ENCODE data around the gene ACAN. TPM values are rescaled to one million over a fixed set of nuclear protein-coding genes. Genes with fewer than 3 reads are reported as not detected.

Gene ACAN
- polyA plus RNA-seq, 1 of the 3 experiments (the other 2 are of a cell fraction) = not detected

DNA sequence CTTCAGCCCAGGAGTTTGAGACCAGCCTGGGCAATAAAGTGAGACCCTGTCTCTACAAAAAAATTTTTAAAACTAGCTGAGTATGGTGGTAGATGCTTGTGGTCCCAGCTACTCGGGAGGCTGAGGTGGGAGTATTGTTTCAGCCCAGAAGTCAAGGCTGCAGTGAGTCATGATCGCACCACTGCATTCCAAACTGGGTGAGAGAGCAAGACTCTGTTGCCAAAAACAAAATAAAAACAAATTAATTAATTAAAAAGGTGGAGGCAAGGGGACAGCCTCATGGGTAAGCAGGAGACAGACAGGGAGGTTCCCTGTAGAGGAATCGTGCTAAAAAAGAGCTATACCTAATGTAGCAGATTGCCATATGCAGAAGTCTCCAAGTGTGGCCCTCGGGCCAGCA lies 79.5 kb downstream of the ACAN start:
- no peak for DNase-seq
- no peaks in the 10 kb centered on the region for H3K27me3 ChIP-seq (ENCODE audit: insufficient read depth)
- no peak overlapping the region for H3K4me2 ChIP-seq
- H4K20me1 ChIP-seq (ENCODE audit: insufficient read depth) = no peaks in the 10 kb centered on the region
- ChIA-PET CTCF (interaction anchor here (1.8 kb wide), 1 partner anchor 22 kb away, joined by 7 read pairs; no protein-coding TSS in a partner anchor), POLR2A (no interaction called here)
- H3K79me2 ChIP-seq (ENCODE audit: insufficient read depth) = no peaks in the 10 kb centered on the region
- H2AFZ ChIP-seq (ENCODE audit: low read depth) = no peak overlapping the region
- TF ChIP-seq TAF1 (IDR thresholded peaks at IDR 0.05; ENCODE audit: borderline replicate concordance, low read depth, low read length) = no peak
- no peak for TF ChIP-seq EP300 (IDR thresholded peaks at IDR 0.05; ENCODE audit: borderline replicate concordance in 1 of 2, low read depth in 1 of 2, low read length in 1 of 2)
- H3K9ac ChIP-seq = no peak overlapping the region
- no peak overlapping the region for H3K27ac ChIP-seq (ENCODE audit: low read depth in 2 of 2, low read length in 1 of 2)
- H3K9me2 ChIP-seq = no peaks in the 10 kb centered on the region
- H3K4me1 ChIP-seq (ENCODE audit: control insufficient read depth in 1 of 2, insufficient read depth in 2 of 2, low read depth in 1 of 2, low read length in 1 of 2) = no peaks in the 10 kb centered on the region
- no peaks in the 10 kb centered on the region for H3K36me3 ChIP-seq (replicated peaks in 1 of 2; ENCODE audit: control insufficient read depth in 1 of 2, insufficient read depth in 2 of 2, low read length in 1 of 2)
- 69% methylated on average over 4 of the region's 4 CpGs for WGBS (ENCODE audit: low lambda C conversion rate)
- no peak overlapping the region for H3K4me3 ChIP-seq (ENCODE audit: low read depth in 2 of 2, low read length in 1 of 2)
- H3F3A ChIP-seq (replicated peaks; ENCODE audit: insufficient read depth) = no peaks in the 10 kb centered on the region
- H3K9me3 ChIP-seq = no peaks in the 10 kb centered on the region

DNA sequence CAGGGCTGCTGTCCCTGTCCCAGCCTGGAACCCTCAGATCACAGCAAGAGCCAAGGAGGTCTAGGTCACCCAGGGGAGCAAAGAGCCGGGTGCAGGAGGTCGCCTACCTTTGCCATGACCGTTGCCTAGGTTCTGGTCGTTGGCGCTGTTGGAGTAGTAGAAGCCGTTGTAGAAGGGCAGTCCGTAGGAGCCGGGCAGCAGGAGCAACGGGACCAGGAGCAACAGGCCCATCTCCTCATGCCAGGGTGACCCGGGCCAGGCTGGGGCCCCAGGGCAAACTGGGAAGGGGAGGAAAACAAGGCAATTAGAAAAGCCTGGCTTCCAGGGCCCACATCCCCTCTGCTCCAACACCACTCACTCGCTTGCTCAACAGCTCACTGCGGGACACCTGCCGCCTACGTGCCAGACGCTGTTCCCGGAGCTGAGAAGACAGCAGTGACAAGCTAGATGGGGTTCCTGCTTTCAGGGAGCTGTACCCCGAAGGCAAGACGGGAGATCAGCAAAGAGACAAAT lies 83.9 kb downstream of the ACAN start:
- H3K9me3 ChIP-seq = no peaks in the 10 kb centered on the region
- TF ChIP-seq POLR2AphosphoS5 (IDR thresholded peaks at IDR 0.05; ENCODE audit: low read depth, low read length) (no peak), SIN3A (IDR thresholded peaks at IDR 0.05; ENCODE audit: borderline replicate concordance, low read depth, low read length) (no peak), RXRA (IDR thresholded peaks at IDR 0.05; ENCODE audit: borderline replicate concordance, low read depth) (no peak), NFIC (IDR thresholded peaks at IDR 0.05; ENCODE audit: borderline replicate concordance) (no peak), RCOR1 (IDR thresholded peaks at IDR 0.05; ENCODE audit: low read length) (no peak), SMC3 (IDR thresholded peaks at IDR 0.05; ENCODE audit: low read depth, low read length) (no peak), NRF1 (IDR thresholded peaks at IDR 0.05; ENCODE audit: low read depth, low read length) (no peak), CHD2 (IDR thresholded peaks at IDR 0.05; ENCODE audit: low read length, partially characterized antibody) (no peak), TCF12 (IDR thresholded peaks at IDR 0.05) (no peak), MEF2A (IDR thresholded peaks at IDR 0.05; ENCODE audit: borderline replicate concordance, low read depth) (no peak), YY1 (IDR thresholded peaks at IDR 0.05; ENCODE audit: low read depth) (no peak), RFX5 (IDR thresholded peaks at IDR 0.05; ENCODE audit: low read length) (no peak), FOXM1 (IDR thresholded peaks at IDR 0.05; ENCODE audit: low read depth) (no peak)
- TF ChIP-seq, protein P1, sequence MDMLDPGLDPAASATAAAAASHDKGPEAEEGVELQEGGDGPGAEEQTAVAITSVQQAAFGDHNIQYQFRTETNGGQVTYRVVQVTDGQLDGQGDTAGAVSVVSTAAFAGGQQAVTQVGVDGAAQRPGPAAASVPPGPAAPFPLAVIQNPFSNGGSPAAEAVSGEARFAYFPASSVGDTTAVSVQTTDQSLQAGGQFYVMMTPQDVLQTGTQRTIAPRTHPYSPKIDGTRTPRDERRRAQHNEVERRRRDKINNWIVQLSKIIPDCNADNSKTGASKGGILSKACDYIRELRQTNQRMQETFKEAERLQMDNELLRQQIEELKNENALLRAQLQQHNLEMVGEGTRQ (IDR thresholded peaks at IDR 0.05; ENCODE audit: borderline replicate concordance, low read depth, low read length) = no peak
- TF ChIP-seq, protein P2, sequence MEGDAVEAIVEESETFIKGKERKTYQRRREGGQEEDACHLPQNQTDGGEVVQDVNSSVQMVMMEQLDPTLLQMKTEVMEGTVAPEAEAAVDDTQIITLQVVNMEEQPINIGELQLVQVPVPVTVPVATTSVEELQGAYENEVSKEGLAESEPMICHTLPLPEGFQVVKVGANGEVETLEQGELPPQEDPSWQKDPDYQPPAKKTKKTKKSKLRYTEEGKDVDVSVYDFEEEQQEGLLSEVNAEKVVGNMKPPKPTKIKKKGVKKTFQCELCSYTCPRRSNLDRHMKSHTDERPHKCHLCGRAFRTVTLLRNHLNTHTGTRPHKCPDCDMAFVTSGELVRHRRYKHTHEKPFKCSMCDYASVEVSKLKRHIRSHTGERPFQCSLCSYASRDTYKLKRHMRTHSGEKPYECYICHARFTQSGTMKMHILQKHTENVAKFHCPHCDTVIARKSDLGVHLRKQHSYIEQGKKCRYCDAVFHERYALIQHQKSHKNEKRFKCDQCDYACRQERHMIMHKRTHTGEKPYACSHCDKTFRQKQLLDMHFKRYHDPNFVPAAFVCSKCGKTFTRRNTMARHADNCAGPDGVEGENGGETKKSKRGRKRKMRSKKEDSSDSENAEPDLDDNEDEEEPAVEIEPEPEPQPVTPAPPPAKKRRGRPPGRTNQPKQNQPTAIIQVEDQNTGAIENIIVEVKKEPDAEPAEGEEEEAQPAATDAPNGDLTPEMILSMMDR (IDR thresholded peaks at IDR 0.05) = no peak
- TF ChIP-seq, protein P3, sequence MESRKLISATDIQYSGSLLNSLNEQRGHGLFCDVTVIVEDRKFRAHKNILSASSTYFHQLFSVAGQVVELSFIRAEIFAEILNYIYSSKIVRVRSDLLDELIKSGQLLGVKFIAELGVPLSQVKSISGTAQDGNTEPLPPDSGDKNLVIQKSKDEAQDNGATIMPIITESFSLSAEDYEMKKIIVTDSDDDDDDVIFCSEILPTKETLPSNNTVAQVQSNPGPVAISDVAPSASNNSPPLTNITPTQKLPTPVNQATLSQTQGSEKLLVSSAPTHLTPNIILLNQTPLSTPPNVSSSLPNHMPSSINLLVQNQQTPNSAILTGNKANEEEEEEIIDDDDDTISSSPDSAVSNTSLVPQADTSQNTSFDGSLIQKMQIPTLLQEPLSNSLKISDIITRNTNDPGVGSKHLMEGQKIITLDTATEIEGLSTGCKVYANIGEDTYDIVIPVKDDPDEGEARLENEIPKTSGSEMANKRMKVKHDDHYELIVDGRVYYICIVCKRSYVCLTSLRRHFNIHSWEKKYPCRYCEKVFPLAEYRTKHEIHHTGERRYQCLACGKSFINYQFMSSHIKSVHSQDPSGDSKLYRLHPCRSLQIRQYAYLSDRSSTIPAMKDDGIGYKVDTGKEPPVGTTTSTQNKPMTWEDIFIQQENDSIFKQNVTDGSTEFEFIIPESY (IDR thresholded peaks at IDR 0.05; ENCODE audit: borderline replicate concordance, low read depth) = no peak
- TF ChIP-seq, protein P4, sequence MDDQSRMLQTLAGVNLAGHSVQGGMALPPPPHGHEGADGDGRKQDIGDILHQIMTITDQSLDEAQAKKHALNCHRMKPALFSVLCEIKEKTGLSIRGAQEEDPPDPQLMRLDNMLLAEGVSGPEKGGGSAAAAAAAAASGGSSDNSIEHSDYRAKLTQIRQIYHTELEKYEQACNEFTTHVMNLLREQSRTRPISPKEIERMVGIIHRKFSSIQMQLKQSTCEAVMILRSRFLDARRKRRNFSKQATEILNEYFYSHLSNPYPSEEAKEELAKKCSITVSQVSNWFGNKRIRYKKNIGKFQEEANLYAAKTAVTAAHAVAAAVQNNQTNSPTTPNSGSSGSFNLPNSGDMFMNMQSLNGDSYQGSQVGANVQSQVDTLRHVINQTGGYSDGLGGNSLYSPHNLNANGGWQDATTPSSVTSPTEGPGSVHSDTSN (IDR thresholded peaks at IDR 0.05) = no peak
- TF ChIP-seq, protein P5, sequence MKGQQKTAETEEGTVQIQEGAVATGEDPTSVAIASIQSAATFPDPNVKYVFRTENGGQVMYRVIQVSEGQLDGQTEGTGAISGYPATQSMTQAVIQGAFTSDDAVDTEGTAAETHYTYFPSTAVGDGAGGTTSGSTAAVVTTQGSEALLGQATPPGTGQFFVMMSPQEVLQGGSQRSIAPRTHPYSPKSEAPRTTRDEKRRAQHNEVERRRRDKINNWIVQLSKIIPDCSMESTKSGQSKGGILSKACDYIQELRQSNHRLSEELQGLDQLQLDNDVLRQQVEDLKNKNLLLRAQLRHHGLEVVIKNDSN (IDR thresholded peaks at IDR 0.05; ENCODE audit: borderline replicate concordance, low read depth) = no peak
- no peaks in the 10 kb centered on the region for H3K27me3 ChIP-seq (ENCODE audit: insufficient read depth)
- no peaks in the 10 kb centered on the region for H4K20me1 ChIP-seq (ENCODE audit: insufficient read depth)
- no peaks in the 10 kb centered on the region for H3K9me2 ChIP-seq
- no peak for DNase-seq
- H3K4me3 ChIP-seq (ENCODE audit: low read depth in 2 of 2, low read length in 1 of 2) = no peak overlapping the region
- H3K4me1 ChIP-seq (ENCODE audit: control insufficient read depth in 1 of 2, insufficient read depth in 2 of 2, low read depth in 1 of 2, low read length in 1 of 2) = no peaks in the 10 kb centered on the region
- H3K36me3 ChIP-seq (replicated peaks in 1 of 2; ENCODE audit: control insufficient read depth in 1 of 2, insufficient read depth in 2 of 2, low read length in 1 of 2) = no peaks in the 10 kb centered on the region
- no peak overlapping the region for H2AFZ ChIP-seq (ENCODE audit: low read depth)
- H3K9ac ChIP-seq = no peak overlapping the region
- ChIA-PET POLR2A (no interaction called here), CTCF (interaction anchor here (0.8 kb wide), 1 partner anchor 9 kb away, joined by 5 read pairs; no protein-coding TSS in a partner anchor)
- H3F3A ChIP-seq (replicated peaks; ENCODE audit: insufficient read depth) = no peaks in the 10 kb centered on the region
- 91% methylated on average over 12 of the region's 18 CpGs for WGBS (ENCODE audit: low lambda C conversion rate)
- no peak overlapping the region for H3K27ac ChIP-seq (ENCODE audit: low read depth in 2 of 2, low read length in 1 of 2)
- H3K79me2 ChIP-seq (ENCODE audit: insufficient read depth) = no peaks in the 10 kb centered on the region
- no peak overlapping the region for H3K4me2 ChIP-seq

Measured in SK-N-SH (cell line).